ENCODE data around the gene MAN1C1. TPM values are rescaled to one million over a fixed set of nuclear protein-coding genes. Genes with fewer than 3 reads are reported as not detected.

MAN1C1 gene
- total RNA-seq, 1 donor from 2014 or later: 19.5 TPM

- ATAC-seq (no peak), DNase-seq (ENCODE audit: missing footprints) (no peak)
- intact Hi-C loops (cut with DNase I): no loop called here
These were observed 189.8 kb downstream of the MAN1C1 start for GRCh38 chr1:25806418-25806817.

- intact Hi-C loops (cut with DNase I): no loop called here
- DNase-seq (ENCODE audit: missing footprints) (no peak), ATAC-seq (no peak)
These were observed 191.1 kb downstream of the MAN1C1 start for GRCh38 chr1:25807480-25808390.

GRCh38 chr1:25808481-25809244 is 192.1 kb downstream of the MAN1C1 start:
- intact Hi-C loops (cut with DNase I): no loop called here
- no peak for DNase-seq (ENCODE audit: missing footprints)
- ATAC-seq: no peak

DNA sequence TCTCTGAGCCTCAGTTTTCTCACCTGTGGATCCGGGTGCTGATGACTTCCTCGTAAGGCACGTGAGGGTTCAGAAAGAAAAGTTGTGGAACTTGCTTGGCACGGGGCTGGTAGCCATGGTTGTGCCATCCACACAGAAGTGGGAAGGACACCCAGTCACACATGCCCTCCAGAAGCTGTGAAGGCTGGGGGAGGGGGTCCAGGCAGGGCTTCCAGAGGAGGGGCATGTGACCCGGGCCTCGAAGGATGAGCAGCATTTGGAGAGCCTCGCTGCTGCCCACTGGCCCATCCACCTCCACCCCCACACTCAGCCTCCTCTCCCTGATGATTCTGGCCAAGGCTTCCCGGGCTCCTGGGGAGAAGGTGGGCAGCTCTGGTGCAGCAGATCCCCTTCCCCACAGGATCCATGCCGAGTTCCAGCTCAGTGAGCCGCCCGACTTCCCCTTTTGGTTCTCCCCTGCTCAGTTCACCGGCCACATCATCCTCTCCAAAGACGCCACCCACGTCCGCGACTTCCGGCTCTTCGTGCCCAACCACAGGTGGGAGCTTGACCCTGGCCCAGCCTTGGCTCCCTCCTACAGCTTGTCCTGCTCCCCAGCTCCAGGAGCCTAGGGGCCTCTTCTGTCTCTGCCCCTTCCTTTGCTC is 192.8 kb downstream of the MAN1C1 start:
- no peak for ATAC-seq
- intact Hi-C loops (cut with DNase I): no loop called here
- DNase-seq (ENCODE audit: missing footprints): no peak

DNA sequence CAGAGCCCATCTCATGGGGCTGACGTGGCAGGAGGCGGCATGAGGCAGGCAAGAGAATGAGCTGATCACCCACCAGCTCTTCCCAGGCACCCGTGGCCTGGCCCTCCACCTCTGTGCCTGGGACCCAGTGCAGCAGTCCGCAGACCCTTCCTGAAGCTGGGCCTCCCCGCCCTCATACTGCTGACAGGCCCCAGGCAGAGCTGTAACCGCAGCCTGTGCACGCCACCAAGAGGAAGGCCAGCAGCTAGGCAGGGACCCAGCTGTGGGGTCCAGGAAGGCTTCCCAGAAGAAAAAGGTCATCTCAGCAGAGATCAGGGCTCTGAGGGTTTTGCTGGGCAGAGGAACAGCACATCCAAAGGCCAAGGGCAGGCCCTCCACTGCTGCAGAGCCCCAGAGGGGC is 193.3 kb downstream of the MAN1C1 start:
- intact Hi-C loops (cut with DNase I): loop anchor here (5.0 to 10.0 kb wide), 2 partner anchors 308 to 565 kb away; partner anchors contain the start of gene RSRP1

GRCh38 chr1:25810341-25811299 is 194.0 kb downstream of the MAN1C1 start:
- peak; percentile 58 for ATAC-seq
- peak; percentile 90 for DNase-seq (ENCODE audit: missing footprints)
- intact Hi-C loops (cut with DNase I): loop anchor here (5.0 to 10.0 kb wide), 2 partner anchors 308 to 566 kb away; partner anchors contain the start of gene RSRP1

More for the DNA sequence above, 193.3 kb downstream of the MAN1C1 start:
- no peak for ATAC-seq
- DNase-seq (ENCODE audit: missing footprints): no peak

GRCh38 chr1:25811384-25812082 is 194.9 kb downstream of the MAN1C1 start:
- DNase-seq (ENCODE audit: missing footprints) (no peak), ATAC-seq (no peak)
- intact Hi-C loops (cut with DNase I): loop anchor here (5.0 to 10.0 kb wide), 2 partner anchors 309 to 567 kb away; partner anchors contain the start of gene RSRP1

DNA sequence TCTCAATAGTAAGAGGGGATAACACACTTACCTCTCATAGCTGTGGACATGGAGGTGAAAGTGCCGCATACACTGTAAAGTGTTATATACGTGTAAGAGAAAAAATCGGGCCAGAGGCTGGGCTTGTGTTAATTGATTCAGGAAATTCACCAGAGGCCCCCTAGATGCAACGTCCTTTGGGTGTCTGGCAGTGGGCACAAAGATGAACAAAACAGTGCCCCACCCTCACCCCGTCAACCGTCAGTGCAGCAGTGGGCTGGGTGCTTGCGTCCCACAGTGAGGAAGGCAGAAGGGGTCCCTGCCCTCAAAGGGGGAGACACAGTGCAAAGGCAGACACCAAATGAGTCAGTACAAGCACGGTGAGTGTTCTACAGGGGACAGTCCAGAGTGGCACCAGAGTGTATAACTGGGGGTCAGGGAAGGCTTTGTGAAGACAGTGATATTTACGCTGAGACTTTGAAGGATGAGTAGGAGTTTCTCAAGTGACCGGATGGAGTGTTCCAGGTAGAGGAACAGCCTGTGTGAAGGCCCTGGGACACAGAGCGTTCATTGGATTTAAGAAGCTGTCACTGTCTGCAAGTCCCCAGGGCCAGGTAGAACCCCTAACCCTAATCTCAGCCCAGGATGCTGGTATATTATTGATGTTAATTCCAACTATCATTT is 196.6 kb downstream of the MAN1C1 start:
- DNase-seq (ENCODE audit: missing footprints): peak; percentile 52
- ATAC-seq: no peak
- intact Hi-C loops (cut with DNase I): loop anchor here (5.0 to 10.0 kb wide), 2 partner anchors 311 to 568 kb away; partner anchors contain the start of gene RSRP1

DNA sequence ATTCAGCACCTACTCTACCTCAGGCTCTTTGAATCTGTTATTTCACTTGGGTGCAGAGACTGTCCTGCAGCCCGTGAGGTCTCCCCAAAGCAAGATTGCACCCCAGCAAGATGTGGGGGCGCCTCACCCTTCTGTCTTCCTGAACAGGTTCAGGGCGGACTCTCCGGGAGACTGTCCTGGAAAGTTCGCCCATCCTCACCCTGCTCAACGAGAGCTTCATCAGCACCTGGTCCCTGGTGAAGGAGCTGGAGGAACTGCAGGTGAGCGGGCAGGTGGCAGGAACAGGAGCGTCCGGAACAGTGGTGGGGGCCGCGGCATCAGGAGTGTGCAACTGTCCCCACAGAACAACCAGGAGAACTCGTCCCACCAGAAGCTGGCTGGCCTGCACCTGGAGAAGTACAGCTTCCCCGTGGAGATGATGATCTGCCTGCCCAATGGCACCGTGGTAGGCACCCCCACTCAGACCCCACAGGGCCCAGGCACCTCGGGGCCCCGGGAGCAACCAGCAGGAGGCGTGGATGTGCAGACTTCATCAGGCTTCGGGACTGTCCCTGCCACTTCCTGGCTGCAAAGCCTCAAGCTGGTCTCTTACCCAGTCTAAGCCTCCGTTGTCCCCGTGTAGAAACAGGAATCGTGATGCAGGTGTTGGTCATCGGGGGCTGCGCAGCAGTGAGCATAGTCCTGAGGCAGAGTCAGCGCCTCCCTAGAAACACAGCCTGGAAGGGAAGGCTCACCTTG is 197.3 kb downstream of the MAN1C1 start:
- intact Hi-C loops (cut with DNase I): loop anchor here (5.0 to 10.0 kb wide), 2 partner anchors 312 to 569 kb away; partner anchors contain the start of gene RSRP1
- ATAC-seq: no peak
- peak; percentile 50 for DNase-seq (ENCODE audit: missing footprints)

GRCh38 chr1:25814549-25815087 is 198.0 kb downstream of the MAN1C1 start:
- intact Hi-C loops (cut with DNase I): loop anchor here (5.0 to 10.0 kb wide), 2 partner anchors 312 to 570 kb away; partner anchors contain the start of gene RSRP1

DNA sequence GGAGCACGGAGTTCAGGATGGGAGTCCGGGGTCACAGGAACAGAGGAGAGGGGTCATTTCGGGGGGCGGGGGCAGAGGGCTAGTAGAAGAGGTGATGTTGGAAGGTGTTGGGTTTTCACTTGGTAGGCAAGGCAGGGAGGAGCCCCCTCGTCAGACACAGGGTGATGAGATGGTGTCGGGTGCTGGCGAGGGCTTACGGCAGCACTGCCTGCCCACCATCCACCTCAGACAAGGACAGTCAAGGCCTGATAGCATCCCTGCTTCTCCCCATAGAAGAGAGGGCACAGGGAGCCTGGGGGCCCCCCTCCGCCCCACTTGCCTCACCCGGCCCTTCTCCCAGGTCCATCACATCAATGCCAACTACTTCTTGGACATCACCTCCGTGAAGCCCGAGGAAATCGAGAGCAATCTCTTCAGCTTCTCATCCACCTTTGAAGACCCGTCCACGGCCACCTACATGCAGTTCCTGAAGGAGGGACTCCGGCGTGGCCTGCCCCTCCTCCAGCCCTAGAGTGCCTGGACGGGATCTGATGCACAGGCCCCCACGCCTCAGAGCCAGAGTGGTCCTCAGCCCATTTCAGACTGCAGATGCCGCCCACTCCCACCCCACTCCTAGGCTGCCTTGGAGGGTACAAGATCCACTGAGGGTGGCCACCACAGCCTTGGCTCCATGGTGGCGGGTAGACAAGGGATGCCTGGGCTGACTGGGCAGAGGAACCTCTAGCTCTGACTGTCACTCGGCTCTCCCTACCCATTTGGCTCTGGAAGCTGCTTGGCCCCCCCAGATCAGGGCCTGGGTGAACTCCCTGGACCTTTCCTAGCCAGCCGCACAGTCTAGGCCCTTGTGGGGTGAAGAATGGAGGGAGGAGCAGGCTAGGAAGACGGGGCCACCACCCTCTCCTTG is 198.9 kb downstream of the MAN1C1 start:
- peak; percentile 61 for DNase-seq (ENCODE audit: missing footprints)
- intact Hi-C loops (cut with DNase I): loop anchor here (10.0 kb wide), 1 partner anchor 571 kb away; the partner anchor contains the start of gene RSRP1
- no peak for ATAC-seq

More at GRCh38 chr1:25814549-25815087, 198.0 kb downstream of the MAN1C1 start:
- no peak for ATAC-seq
- DNase-seq (ENCODE audit: missing footprints): no peak

GRCh38 chr1:25816112-25816718 is 199.6 kb downstream of the MAN1C1 start:
- ATAC-seq: no peak
- DNase-seq (ENCODE audit: missing footprints): peak; percentile 44
- intact Hi-C loops (cut with DNase I): loop anchor here (10.0 kb wide), 1 partner anchor 571 kb away; the partner anchor contains the start of gene RSRP1

- intact Hi-C loops (cut with DNase I): loop anchor here (10.0 kb wide), 1 partner anchor 573 kb away; the partner anchor contains the start of gene RSRP1
- ATAC-seq: no peak
- no peak for DNase-seq (ENCODE audit: missing footprints)
These were observed 201.4 kb downstream of the MAN1C1 start for GRCh38 chr1:25817840-25818501.
